DND-41 (cell line): ENCODE measurements around the gene MLLT1.

Source experiments
- EZH2 ChIP-seq: IDR thresholded peaks from 3 replicates; pipeline ENCODE4 v1.6.1; 2012; ENCODE audit warnings: borderline replicate concordance, low read depth, mild to moderate bottlenecking, moderate library complexity, low read length, inconsistent platforms; ENCODE audit not compliant: severe bottlenecking
- TF ChIP-seq, protein P1 (sequence below): IDR thresholded peaks from 2 replicates; pipeline ENCODE4 v1.5.1; 2012; ENCODE audit warnings: borderline replicate concordance, low read length, moderate library complexity, mild to moderate bottlenecking; ENCODE audit not compliant: poor library complexity, severe bottlenecking; ENCODE audit errors: extremely low read depth

DNA sequence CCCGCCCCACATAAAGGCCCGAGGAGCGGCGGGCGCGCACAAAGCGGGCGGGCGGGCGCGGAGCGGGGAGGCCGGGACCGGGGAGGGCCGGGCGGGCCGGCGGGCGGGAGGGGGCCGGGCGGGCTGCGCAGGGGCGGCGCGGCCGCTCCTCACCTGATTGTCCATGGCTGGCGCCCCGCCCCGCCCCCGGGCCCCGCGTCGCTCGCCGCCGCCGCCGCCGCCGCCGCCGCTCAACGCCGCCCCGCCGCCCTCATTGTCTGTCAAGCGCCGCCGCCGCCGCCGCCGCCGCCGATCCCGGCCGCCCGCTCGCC, 200 bp downstream of the MLLT1 start:
- TF ChIP-seq, protein P1, sequence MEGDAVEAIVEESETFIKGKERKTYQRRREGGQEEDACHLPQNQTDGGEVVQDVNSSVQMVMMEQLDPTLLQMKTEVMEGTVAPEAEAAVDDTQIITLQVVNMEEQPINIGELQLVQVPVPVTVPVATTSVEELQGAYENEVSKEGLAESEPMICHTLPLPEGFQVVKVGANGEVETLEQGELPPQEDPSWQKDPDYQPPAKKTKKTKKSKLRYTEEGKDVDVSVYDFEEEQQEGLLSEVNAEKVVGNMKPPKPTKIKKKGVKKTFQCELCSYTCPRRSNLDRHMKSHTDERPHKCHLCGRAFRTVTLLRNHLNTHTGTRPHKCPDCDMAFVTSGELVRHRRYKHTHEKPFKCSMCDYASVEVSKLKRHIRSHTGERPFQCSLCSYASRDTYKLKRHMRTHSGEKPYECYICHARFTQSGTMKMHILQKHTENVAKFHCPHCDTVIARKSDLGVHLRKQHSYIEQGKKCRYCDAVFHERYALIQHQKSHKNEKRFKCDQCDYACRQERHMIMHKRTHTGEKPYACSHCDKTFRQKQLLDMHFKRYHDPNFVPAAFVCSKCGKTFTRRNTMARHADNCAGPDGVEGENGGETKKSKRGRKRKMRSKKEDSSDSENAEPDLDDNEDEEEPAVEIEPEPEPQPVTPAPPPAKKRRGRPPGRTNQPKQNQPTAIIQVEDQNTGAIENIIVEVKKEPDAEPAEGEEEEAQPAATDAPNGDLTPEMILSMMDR = no peak
- TF ChIP-seq EZH2 = no peak
